Activated CD4-positive, alpha-beta T cell treated with anti-CD3 and anti-CD28 coated beads for 36 hours (primary cell): Measurements from ENCODE around the gene IGF2R. TPM values are rescaled to one million over a fixed set of nuclear protein-coding genes. Genes with fewer than 3 reads are reported as not detected.

Experiments
- ATAC-seq: fragments of 200-7000 bp; cut with Tn5 transposase; one replicate; pipeline ENCODE4 v1.10.0; 2021; ENCODE audit warnings: mild to moderate bottlenecking, moderate library complexity
- CTCF ChIA-PET: fragments of 350-600 bp; sonication (Branson Sonifier 250); formaldehyde crosslinking; loops from one replicate; lab custom pipeline; 2021; ENCODE audit warnings: antibody characterized with exemption; lab: Charles Lee
- POLR2A ChIA-PET: fragments of 350-600 bp; sonication (Branson Sonifier 250); formaldehyde crosslinking; loops from one replicate; lab custom pipeline; 2021; ENCODE audit warnings: antibody characterized with exemption, inconsistent platforms; lab: Charles Lee
- DNase-seq: peaks from one replicate; pipeline ENCODE4 v3.0.0-alpha.2; 2020
- H3K27ac Mint-ChIP-seq: one replicate; pipeline ENCODE4 v1.8.0; 2021; ENCODE audit warnings: mixed read lengths
- H3K27me3 Mint-ChIP-seq: one replicate; pipeline ENCODE4 v1.8.0; 2021; ENCODE audit warnings: mixed read lengths
- H3K36me3 Mint-ChIP-seq: one replicate; pipeline ENCODE4 v1.8.0; 2021; ENCODE audit warnings: low read depth, mixed read lengths
- H3K4me1 Mint-ChIP-seq: one replicate; pipeline ENCODE4 v1.8.0; 2021; ENCODE audit warnings: mixed read lengths
- H3K4me3 Mint-ChIP-seq: one replicate; pipeline ENCODE4 v1.8.0; 2021; ENCODE audit warnings: mild to moderate bottlenecking, moderate library complexity, mixed read lengths
- H3K9me3 Mint-ChIP-seq: one replicate; pipeline ENCODE4 v1.8.0; 2021; ENCODE audit warnings: low read depth, mixed read lengths
- intact Hi-C, 2 experiments: fragments of 100-400 bp; cut with DNase I in 1 of 2; cut with micrococcal nuclease in 1 of 2; formaldehyde crosslinking; loops; one replicate each; pipeline versions ENCODE4 v1.14.2 to v1.15.1; 2022 to 2024; cut with DNase I, micrococcal nuclease
- total RNA-seq, 2 experiments: library from RNA; stranded (reverse); gene quantifications; one replicate each; pipeline ENCODE4 v1.2.3, GENCODE V29; 2021

The IGF2R gene
- total RNA-seq, 2 experiments from 2014 or later = 55.6 to 65.6 TPM

- H3K9me3 Mint-ChIP-seq = no peaks in the 10 kb centered on the region
- H3K36me3 Mint-ChIP-seq = peaks cover 34% of the 10 kb centered on the region
Observed at GRCh38 chr6:160005861-160006540, 37.1 kb downstream of the IGF2R start.

DNA sequence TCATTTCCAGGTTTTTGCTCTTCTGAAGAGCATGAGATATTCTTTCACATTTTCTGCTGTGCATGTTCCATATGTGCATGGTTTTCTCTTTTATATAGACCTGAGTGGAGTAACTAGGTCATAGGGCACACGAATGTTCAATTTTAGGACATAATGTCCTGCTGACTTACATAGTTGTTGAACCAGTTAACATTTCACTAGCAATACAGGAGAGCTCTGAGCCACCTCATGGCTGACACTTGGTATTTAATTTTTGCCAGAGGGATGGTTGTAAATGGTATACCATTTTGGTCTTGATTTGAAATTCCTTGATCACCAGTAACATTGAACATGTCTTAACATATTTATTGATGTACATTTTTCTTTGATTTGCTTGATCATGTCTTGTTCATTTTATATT, 38.3 kb downstream of the IGF2R start:
- H3K9me3 Mint-ChIP-seq = no peaks in the 10 kb centered on the region
- CTCF ChIA-PET = interaction anchor here (0.5 to 0.9 kb wide), 2 partner anchors 16 to 561 kb away, joined by 3 read pairs; no protein-coding TSS in a partner anchor
- peaks cover 46% of the 10 kb centered on the region for H3K36me3 Mint-ChIP-seq
- DNase-seq = no peak
- no peaks in the 10 kb centered on the region for H3K27me3 Mint-ChIP-seq
- H3K4me3 Mint-ChIP-seq = no peak overlapping the region
- no peak overlapping the region for H3K27ac Mint-ChIP-seq
- POLR2A ChIA-PET = no interaction called here
- no peak for ATAC-seq
- peaks cover 39% of the 10 kb centered on the region for H3K4me1 Mint-ChIP-seq
- intact Hi-C loops = no loop called here

More at GRCh38 chr6:160005861-160006540, 37.1 kb downstream of the IGF2R start:
- DNase-seq (no peak), ATAC-seq (peak; percentile 47)
- peak overlapping the region; percentile 19 for H3K4me3 Mint-ChIP-seq
- H3K27ac Mint-ChIP-seq = no peak overlapping the region
- H3K27me3 Mint-ChIP-seq = no peaks in the 10 kb centered on the region
- H3K4me1 Mint-ChIP-seq = peaks cover 40% of the 10 kb centered on the region
- intact Hi-C loops = no loop called here
- ChIA-PET POLR2A (interaction anchor here (0.5 kb wide), 1 partner anchor 503 kb away, joined by 4 read pairs; no protein-coding TSS in a partner anchor), CTCF (interaction anchor here (0.7 kb wide), 1 partner anchor 31 kb away, joined by 3 read pairs; no protein-coding TSS in a partner anchor)

DNA sequence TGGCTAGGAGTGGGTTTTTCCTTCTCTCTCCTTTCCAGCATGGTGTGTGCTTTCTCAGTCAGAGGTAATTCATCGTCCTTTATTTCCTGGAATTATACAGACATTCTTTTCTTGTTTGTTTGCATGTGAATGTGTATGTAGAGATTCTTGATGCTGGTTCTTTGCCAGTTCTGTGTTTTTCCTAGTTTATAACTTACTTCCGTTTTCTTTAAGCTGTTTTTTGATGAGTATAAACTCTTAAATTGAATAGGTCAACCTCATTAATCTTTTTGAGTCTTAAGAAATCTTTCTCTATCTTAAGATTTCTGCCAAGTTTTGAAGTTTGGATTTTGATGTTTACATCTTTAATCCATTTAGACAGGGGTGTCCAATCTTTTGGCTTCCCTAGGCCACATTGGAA, 38.7 kb downstream of the IGF2R start:
- no peak overlapping the region for H3K27ac Mint-ChIP-seq
- ChIA-PET POLR2A (no interaction called here), CTCF (interaction anchor here (0.6 to 0.9 kb wide), 2 partner anchors 15 to 17 kb away, joined by 3 read pairs; no protein-coding TSS in a partner anchor)
- intact Hi-C loops = no loop called here
- no peaks in the 10 kb centered on the region for H3K9me3 Mint-ChIP-seq
- H3K4me1 Mint-ChIP-seq = peaks cover 39% of the 10 kb centered on the region
- ATAC-seq (no peak), DNase-seq (no peak)
- H3K4me3 Mint-ChIP-seq = no peak overlapping the region
- peaks cover 49% of the 10 kb centered on the region for H3K36me3 Mint-ChIP-seq
- no peaks in the 10 kb centered on the region for H3K27me3 Mint-ChIP-seq

DNA sequence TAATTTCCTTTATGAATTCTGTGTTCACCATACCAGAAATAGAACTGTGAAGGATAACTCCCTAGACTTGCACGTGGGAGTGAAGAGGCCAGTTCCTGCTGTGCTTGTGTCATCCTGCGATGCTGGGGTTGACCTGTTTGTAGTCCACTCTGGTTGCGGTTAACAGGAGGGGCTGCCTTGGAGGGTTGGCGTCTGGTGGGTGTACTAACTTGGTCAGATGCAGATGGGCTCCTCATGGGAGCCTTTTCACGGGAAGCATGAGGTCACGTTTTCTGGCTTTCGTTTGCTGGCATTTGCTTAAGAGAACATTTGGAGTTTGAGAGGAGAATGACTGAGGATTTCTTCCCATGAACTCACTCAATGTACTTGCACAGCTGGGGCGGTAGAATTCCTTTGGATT, 41.2 kb downstream of the IGF2R start:
- peaks cover 48% of the 10 kb centered on the region for H3K36me3 Mint-ChIP-seq
- ChIA-PET CTCF (interaction anchor here (0.7 to 1.0 kb wide), 2 partner anchors 10 to 12 kb away, joined by 3 to 4 read pairs; no protein-coding TSS in a partner anchor), POLR2A (no interaction called here)
- peaks cover 46% of the 10 kb centered on the region for H3K4me1 Mint-ChIP-seq
- H3K27me3 Mint-ChIP-seq = no peaks in the 10 kb centered on the region
- no peaks in the 10 kb centered on the region for H3K9me3 Mint-ChIP-seq
- no peak for ATAC-seq
- DNase-seq = no peak
- intact Hi-C loops = no loop called here
- H3K4me3 Mint-ChIP-seq = no peak overlapping the region
- H3K27ac Mint-ChIP-seq = no peak overlapping the region

GRCh38 chr6:160013987-160014868, 45.3 kb downstream of the IGF2R start:
- CTCF ChIA-PET = interaction anchor here (0.6 to 1.0 kb wide), 4 partner anchors 14 to 151 kb away, joined by 3 to 4 read pairs (median 4); no protein-coding TSS in a partner anchor
- Mint-ChIP-seq H3K9me3 (no peaks in the 10 kb centered on the region), H3K27me3 (no peaks in the 10 kb centered on the region), H3K27ac (peak overlapping the region; percentile 81), H3K4me3 (peak overlapping the region; percentile 11), H3K4me1 (peaks cover 55% of the 10 kb centered on the region), H3K36me3 (peaks cover 58% of the 10 kb centered on the region)
- POLR2A ChIA-PET = interaction anchor here (0.7 kb wide), 1 partner anchor 344 kb away, joined by 3 read pairs; no protein-coding TSS in a partner anchor
- intact Hi-C loops = loop anchor here (2.0 kb wide), 1 partner anchor 35 kb away; no protein-coding TSS in a partner anchor
- DNase-seq (peak; percentile 29), ATAC-seq (peak; percentile 37)

DNA sequence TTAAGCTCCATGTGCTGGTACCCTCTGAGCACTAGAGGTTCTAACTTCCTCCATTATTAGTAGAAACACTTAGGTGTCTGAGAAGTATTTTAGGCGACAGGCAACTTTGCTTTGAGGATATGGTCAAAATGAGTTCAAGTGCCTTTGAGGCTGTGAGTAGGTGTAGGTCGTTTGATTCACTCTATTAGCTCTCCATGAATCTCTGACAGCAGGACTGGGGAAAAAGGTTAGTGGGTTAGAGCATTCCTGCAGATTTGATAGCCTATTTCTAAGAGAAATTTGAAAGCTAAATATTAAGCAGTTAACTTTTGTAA, 45.9 kb downstream of the IGF2R start:
- CTCF ChIA-PET = interaction anchor here (0.6 to 1.0 kb wide), 4 partner anchors 13 to 151 kb away, joined by 3 to 4 read pairs (median 4); no protein-coding TSS in a partner anchor
- H3K4me1 Mint-ChIP-seq = peaks cover 56% of the 10 kb centered on the region
- no peak overlapping the region for H3K4me3 Mint-ChIP-seq
- no peaks in the 10 kb centered on the region for H3K27me3 Mint-ChIP-seq
- peaks cover 56% of the 10 kb centered on the region for H3K36me3 Mint-ChIP-seq
- H3K27ac Mint-ChIP-seq = peak overlapping the region; percentile 81
- POLR2A ChIA-PET = no interaction called here
- no peak for ATAC-seq
- no peak for DNase-seq
- intact Hi-C loops = loop anchor here (2.0 kb wide), 1 partner anchor 36 kb away; no protein-coding TSS in a partner anchor
- H3K9me3 Mint-ChIP-seq = no peaks in the 10 kb centered on the region

GRCh38 chr6:160015778-160016684, 47.1 kb downstream of the IGF2R start:
- peaks cover 56% of the 10 kb centered on the region for H3K4me1 Mint-ChIP-seq
- intact Hi-C loops = loop anchor here (2.0 kb wide), 2 partner anchors 37 to 47 kb away; partner anchors contain the start of gene IGF2R (in 1 of the 2)
- peak; percentile 81 for ATAC-seq

DNA sequence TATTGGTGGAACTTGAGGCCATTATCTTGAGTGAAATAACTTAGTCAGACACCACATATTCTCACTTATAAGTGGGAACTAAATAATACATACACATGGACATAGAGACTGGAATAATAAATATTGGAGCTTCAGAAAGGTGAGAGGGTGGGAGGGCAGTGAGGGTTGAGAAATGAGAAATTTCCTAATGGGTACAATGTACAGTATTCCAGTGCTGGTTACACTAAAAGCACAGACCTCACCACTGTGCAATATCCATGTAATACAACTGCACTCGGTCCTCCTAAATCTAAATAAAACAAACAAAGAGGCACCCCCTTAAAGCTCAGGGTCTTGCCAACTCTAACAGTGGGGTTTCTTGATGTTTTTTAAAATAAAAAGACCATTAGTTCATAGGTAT, 53.2 kb downstream of the IGF2R start:
- Mint-ChIP-seq H3K36me3 (peaks cover 10% of the 10 kb centered on the region), H3K27ac (no peak overlapping the region)
- CTCF ChIA-PET = interaction anchor here (1.3 to 1.4 kb wide), 2 partner anchors 15 to 48 kb away, joined by 3 to 4 read pairs; no protein-coding TSS in a partner anchor

More at GRCh38 chr6:160015778-160016684, 47.1 kb downstream of the IGF2R start:
- ChIA-PET CTCF (interaction anchor here (0.7 to 1.2 kb wide), 2 partner anchors 16 to 198 kb away, joined by 3 read pairs; no protein-coding TSS in a partner anchor), POLR2A (interaction anchor here (0.8 to 1.0 kb wide), 2 partner anchors 43 to 226 kb away, joined by 3 to 4 read pairs; no protein-coding TSS in a partner anchor)
- Mint-ChIP-seq H3K27me3 (no peaks in the 10 kb centered on the region), H3K27ac (peak overlapping the region; percentile 81), H3K36me3 (peaks cover 47% of the 10 kb centered on the region), H3K4me3 (peak overlapping the region; percentile 31), H3K9me3 (no peaks in the 10 kb centered on the region)
- peak; percentile 70 for DNase-seq

DNA sequence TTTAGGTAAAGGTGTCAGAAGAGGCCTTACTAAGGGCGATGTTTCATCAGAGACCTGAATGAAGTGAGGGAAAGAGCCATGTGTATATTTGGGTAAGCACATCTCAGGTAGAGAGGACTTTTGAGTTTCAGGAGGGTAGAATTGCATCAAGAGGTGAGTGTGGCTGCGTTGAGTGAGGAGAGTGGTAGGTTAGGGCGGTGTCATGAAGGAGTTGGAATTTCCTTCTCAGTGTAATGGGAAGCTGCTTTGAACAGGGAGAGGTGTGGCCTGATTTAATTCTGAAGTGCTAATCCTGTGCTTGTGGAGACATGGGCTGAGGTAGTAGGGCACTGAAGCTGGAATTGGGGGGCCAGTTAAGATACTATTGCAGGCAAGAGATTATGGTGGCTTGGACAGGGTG, 53.9 kb downstream of the IGF2R start:
- POLR2A ChIA-PET = no interaction called here
- CTCF ChIA-PET = interaction anchor here (1.3 to 1.4 kb wide), 2 partner anchors 15 to 49 kb away, joined by 3 to 4 read pairs; no protein-coding TSS in a partner anchor
- H3K36me3 Mint-ChIP-seq = peaks cover 15% of the 10 kb centered on the region
- intact Hi-C loops = no loop called here
- no peak overlapping the region for H3K27ac Mint-ChIP-seq
- DNase-seq (no peak), ATAC-seq (no peak)
- H3K4me1 Mint-ChIP-seq = peaks cover 12% of the 10 kb centered on the region
- H3K9me3 Mint-ChIP-seq = no peaks in the 10 kb centered on the region
- H3K4me3 Mint-ChIP-seq = no peak overlapping the region
- H3K27me3 Mint-ChIP-seq = no peaks in the 10 kb centered on the region

More for the DNA sequence above, 53.2 kb downstream of the IGF2R start:
- POLR2A ChIA-PET = no interaction called here
- no peaks in the 10 kb centered on the region for H3K27me3 Mint-ChIP-seq
- intact Hi-C loops = no loop called here
- H3K4me3 Mint-ChIP-seq = no peak overlapping the region
- no peak for ATAC-seq
- H3K9me3 Mint-ChIP-seq = no peaks in the 10 kb centered on the region
- DNase-seq = no peak
- H3K4me1 Mint-ChIP-seq = peaks cover 12% of the 10 kb centered on the region

GRCh38 chr6:160024152-160024551, 55.3 kb downstream of the IGF2R start:
- CTCF ChIA-PET = interaction anchor here (0.5 to 1.1 kb wide), 5 partner anchors 12 to 1746 kb away, joined by 3 to 5 read pairs (median 3); no protein-coding TSS in a partner anchor
- H3K4me3 Mint-ChIP-seq = no peak overlapping the region
- intact Hi-C loops = no loop called here
- peaks cover 17% of the 10 kb centered on the region for H3K36me3 Mint-ChIP-seq
- no peak for ATAC-seq
- no peak overlapping the region for H3K27ac Mint-ChIP-seq
- H3K9me3 Mint-ChIP-seq = no peaks in the 10 kb centered on the region
- no peak for DNase-seq
- H3K27me3 Mint-ChIP-seq = no peaks in the 10 kb centered on the region
- peaks cover 8% of the 10 kb centered on the region for H3K4me1 Mint-ChIP-seq
- POLR2A ChIA-PET = interaction anchor here (0.7 kb wide), 1 partner anchor 73 kb away, joined by 3 read pairs; no protein-coding TSS in a partner anchor
